ENCODE results near the gene MVK.

DNA sequence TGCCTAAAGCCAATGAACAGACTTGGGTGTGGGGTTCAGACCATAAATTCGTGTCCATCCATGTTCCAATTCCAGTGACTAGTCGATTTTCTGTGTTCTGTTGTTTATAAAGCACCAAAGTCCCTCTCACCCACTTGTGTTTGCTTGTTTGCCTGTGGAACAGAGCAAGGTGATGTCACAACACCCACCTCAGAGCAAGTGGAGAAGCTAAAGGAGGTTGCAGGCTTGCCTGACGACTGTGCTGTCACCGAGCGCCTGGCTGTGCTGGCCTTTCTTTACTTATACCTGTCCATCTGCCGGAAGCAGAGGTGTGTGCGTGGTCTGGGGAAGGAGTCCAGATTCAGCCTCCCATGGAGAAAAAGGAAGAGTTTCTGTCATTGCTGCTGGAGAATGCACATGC lies 6.0 kb downstream of the MVK start:
- TF ChIP-seq, protein P1, sequence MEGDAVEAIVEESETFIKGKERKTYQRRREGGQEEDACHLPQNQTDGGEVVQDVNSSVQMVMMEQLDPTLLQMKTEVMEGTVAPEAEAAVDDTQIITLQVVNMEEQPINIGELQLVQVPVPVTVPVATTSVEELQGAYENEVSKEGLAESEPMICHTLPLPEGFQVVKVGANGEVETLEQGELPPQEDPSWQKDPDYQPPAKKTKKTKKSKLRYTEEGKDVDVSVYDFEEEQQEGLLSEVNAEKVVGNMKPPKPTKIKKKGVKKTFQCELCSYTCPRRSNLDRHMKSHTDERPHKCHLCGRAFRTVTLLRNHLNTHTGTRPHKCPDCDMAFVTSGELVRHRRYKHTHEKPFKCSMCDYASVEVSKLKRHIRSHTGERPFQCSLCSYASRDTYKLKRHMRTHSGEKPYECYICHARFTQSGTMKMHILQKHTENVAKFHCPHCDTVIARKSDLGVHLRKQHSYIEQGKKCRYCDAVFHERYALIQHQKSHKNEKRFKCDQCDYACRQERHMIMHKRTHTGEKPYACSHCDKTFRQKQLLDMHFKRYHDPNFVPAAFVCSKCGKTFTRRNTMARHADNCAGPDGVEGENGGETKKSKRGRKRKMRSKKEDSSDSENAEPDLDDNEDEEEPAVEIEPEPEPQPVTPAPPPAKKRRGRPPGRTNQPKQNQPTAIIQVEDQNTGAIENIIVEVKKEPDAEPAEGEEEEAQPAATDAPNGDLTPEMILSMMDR (IDR thresholded peaks at IDR 0.05) = no peak
- no peak for TF ChIP-seq POLR2A (IDR thresholded peaks at IDR 0.05)
- TF ChIP-seq POLR2AphosphoS5 (IDR thresholded peaks at IDR 0.05) = no peak
